Loucy (cell line): ENCODE measurements around the gene DNAI1.

ENCODE experiments used
- H2AFZ ChIP-seq: fragments of 200-600 bp; sonication (generic); 2 replicates; pipeline ENCODE4 v1.6.0; 2016; ENCODE audit warnings: antibody characterized with exemption, mild to moderate bottlenecking, low read length, moderate library complexity
- H3F3A ChIP-seq: fragments of 200-600 bp; 2 replicates; pipeline ENCODE4 v1.6.0; 2016; ENCODE audit warnings: antibody characterized with exemption, low read depth, mild to moderate bottlenecking
- H3K27me3 ChIP-seq: fragments of 200-600 bp; sonication (generic); 2 replicates; pipeline ENCODE4 v1.6.1; 2014; ENCODE audit warnings: low read length, mild to moderate bottlenecking; ENCODE audit not compliant: insufficient read depth, poor library complexity, severe bottlenecking
- H3K36me3 ChIP-seq: fragments of 200-600 bp; sonication (generic); 2 replicates; pipeline ENCODE4 v1.6.1; 2016; ENCODE audit warnings: low read length; ENCODE audit not compliant: insufficient read depth
- H3K4me1 ChIP-seq: fragments of 200-600 bp; sonication (generic); 2 replicates; pipeline ENCODE4 v1.5.1; 2014; ENCODE audit warnings: low read length, mild to moderate bottlenecking; ENCODE audit not compliant: insufficient read depth, poor library complexity, severe bottlenecking
- H3K4me2 ChIP-seq: fragments of 200-600 bp; sonication (generic); 2 replicates; pipeline ENCODE4 v1.6.0; 2014; ENCODE audit warnings: antibody characterized with exemption, low read length, low read depth, mild to moderate bottlenecking; ENCODE audit not compliant: poor library complexity, severe bottlenecking
- H3K4me3 ChIP-seq: fragments of 200-600 bp; sonication (generic); 2 replicates; pipeline ENCODE4 v1.5.1; 2014; ENCODE audit warnings: low read length, mild to moderate bottlenecking, mixed read lengths; ENCODE audit not compliant: poor library complexity, severe bottlenecking
- H3K79me2 ChIP-seq: fragments of 200-600 bp; sonication (generic); 2 replicates; pipeline ENCODE4 v1.6.1; 2014; ENCODE audit warnings: low read length; ENCODE audit not compliant: insufficient read depth
- H3K9ac ChIP-seq: fragments of 200-600 bp; sonication (generic); 2 replicates; pipeline ENCODE4 v1.6.0; 2014; ENCODE audit warnings: mild to moderate bottlenecking, low read depth, low read length, moderate library complexity; ENCODE audit not compliant: poor library complexity, severe bottlenecking
- H3K9me2 ChIP-seq: fragments of 200-600 bp; sonication (generic); replicated peaks from 2 replicates; pipeline ENCODE4 v1.6.1; 2016; ENCODE audit warnings: low read depth, low read length, mixed read lengths
- H3K9me3 ChIP-seq: fragments of 200-600 bp; sonication (generic); 2 replicates; pipeline ENCODE4 v1.6.1; 2014; ENCODE audit warnings: mild to moderate bottlenecking, antibody characterized with exemption, low read length, low read depth; ENCODE audit not compliant: insufficient read depth
- H4K20me1 ChIP-seq: fragments of 200-600 bp; sonication (generic); 2 replicates; pipeline ENCODE4 v1.6.0; 2014; ENCODE audit warnings: antibody characterized with exemption, low read length, mild to moderate bottlenecking; ENCODE audit not compliant: insufficient read depth, poor library complexity, severe bottlenecking
- EZH2phosphoT487 ChIP-seq: fragments of 200-600 bp; IDR thresholded peaks from 2 replicates; pipeline ENCODE4 v1.6.1; 2018; ENCODE audit warnings: antibody characterized with exemption, mild to moderate bottlenecking, moderate library complexity, borderline replicate concordance
- TF ChIP-seq, protein P1 (sequence below): fragments of 200-600 bp; sonication (generic); conservative IDR thresholded peaks from 2 replicates; pipeline ENCODE4 v1.5.1; 2014; ENCODE audit warnings: mild to moderate bottlenecking, antibody characterized with exemption, low read length

The DNAI1 gene

DNA sequence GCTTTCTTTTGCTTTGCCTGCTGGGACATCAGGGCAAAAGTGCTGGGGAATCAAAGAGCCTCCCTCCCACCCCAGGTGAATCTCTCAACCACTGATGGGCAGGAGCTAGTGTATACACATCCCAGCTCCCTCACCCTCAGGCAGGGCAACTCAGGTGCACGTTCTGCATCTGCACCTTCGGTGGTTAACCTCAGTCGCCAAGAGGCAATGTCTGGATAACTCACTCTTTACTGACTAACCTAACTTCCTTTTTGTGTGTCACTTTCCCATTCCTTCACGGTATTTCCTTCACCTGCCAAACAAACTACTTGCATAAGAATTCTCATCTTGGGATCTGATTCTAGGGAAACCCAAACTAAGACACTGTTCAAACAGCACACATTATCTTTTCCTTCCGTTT is 104.7 kb downstream of the DNAI1 start:
- Histone ChIP-seq H3K4me2 (no peak overlapping the region), H3K79me2 (no peaks in the 10 kb centered on the region), H3K9ac (no peak overlapping the region), H3K27me3 (no peaks in the 10 kb centered on the region), H3K4me3 (no peak overlapping the region), H3K9me3 (no peaks in the 10 kb centered on the region), H3K36me3 (no peaks in the 10 kb centered on the region), H3K4me1 (no peaks in the 10 kb centered on the region), H3K9me2 (no peaks in the 10 kb centered on the region), H2AFZ (no peak overlapping the region), H4K20me1 (no peaks in the 10 kb centered on the region), H3F3A (no peaks in the 10 kb centered on the region)
- TF ChIP-seq, protein P1, sequence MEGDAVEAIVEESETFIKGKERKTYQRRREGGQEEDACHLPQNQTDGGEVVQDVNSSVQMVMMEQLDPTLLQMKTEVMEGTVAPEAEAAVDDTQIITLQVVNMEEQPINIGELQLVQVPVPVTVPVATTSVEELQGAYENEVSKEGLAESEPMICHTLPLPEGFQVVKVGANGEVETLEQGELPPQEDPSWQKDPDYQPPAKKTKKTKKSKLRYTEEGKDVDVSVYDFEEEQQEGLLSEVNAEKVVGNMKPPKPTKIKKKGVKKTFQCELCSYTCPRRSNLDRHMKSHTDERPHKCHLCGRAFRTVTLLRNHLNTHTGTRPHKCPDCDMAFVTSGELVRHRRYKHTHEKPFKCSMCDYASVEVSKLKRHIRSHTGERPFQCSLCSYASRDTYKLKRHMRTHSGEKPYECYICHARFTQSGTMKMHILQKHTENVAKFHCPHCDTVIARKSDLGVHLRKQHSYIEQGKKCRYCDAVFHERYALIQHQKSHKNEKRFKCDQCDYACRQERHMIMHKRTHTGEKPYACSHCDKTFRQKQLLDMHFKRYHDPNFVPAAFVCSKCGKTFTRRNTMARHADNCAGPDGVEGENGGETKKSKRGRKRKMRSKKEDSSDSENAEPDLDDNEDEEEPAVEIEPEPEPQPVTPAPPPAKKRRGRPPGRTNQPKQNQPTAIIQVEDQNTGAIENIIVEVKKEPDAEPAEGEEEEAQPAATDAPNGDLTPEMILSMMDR: no peak
- TF ChIP-seq EZH2phosphoT487: no peak

DNA sequence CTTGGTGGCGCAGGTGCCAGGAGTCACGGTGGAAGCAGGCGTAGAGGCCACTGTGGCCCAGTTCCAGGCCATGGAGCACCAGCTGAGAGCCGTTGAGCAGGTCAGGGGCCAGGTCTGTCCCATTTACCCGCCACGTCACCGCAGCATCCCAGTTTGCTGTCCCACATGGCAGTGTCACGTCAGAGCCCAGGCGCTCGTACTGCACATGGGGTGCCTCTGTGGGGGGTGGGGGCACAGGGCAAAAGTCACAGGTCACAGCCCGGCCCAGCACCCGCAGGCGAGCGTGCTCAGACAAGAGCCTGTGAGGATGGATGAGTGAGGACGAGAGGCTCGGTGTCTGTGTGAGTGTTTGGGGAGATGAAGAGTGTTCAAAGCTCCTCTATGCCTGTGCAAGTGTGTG is 106.0 kb downstream of the DNAI1 start:
- Histone ChIP-seq H3K9ac (no peak overlapping the region), H3K36me3 (no peaks in the 10 kb centered on the region)

DNA sequence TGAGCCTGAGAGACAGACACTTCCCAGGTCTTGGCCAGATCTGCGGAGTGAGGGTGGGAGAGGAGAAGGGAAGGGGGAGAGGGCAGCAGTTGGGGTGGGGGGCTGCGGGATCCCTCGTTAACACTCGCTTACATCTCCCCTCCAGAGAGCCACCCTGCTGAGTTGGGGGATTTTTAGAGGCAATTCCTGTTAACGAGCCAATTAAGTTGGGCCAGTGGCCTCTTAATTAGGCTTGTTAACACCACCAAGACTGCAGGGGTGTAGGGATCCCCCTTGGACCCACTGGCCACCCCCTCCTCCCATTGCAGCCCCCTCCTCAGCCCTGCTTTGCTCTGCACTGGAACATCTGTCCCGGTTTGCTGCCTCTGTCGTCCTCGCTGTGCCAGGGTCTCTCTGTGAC is 107.3 kb downstream of the DNAI1 start:
- no peak overlapping the region for H3K4me2 ChIP-seq
- TF ChIP-seq EZH2phosphoT487: no peak
- TF ChIP-seq, protein P1: no peak
- no peaks in the 10 kb centered on the region for H3K79me2 ChIP-seq
- H3K9me3 ChIP-seq: no peaks in the 10 kb centered on the region
- H3K27me3 ChIP-seq: no peaks in the 10 kb centered on the region
- no peaks in the 10 kb centered on the region for H4K20me1 ChIP-seq
- H3K9me2 ChIP-seq: no peaks in the 10 kb centered on the region
- H3K4me1 ChIP-seq: no peaks in the 10 kb centered on the region
- no peaks in the 10 kb centered on the region for H3K36me3 ChIP-seq
- H3F3A ChIP-seq: no peaks in the 10 kb centered on the region
- H3K4me3 ChIP-seq: no peak overlapping the region
- H3K9ac ChIP-seq: no peak overlapping the region
- no peak overlapping the region for H2AFZ ChIP-seq

More for the DNA sequence above, 106.0 kb downstream of the DNAI1 start:
- Histone ChIP-seq H2AFZ (no peak overlapping the region), H3K9me2 (no peaks in the 10 kb centered on the region), H3K4me3 (no peak overlapping the region), H3F3A (no peaks in the 10 kb centered on the region), H3K27me3 (no peaks in the 10 kb centered on the region), H3K9me3 (no peaks in the 10 kb centered on the region), H3K79me2 (no peaks in the 10 kb centered on the region), H3K4me1 (no peaks in the 10 kb centered on the region), H3K4me2 (no peak overlapping the region), H4K20me1 (no peaks in the 10 kb centered on the region)
- no peak for TF ChIP-seq EZH2phosphoT487
- TF ChIP-seq, protein P1: no peak
